Measurements from ENCODE around the gene OR10W1.

DNA sequence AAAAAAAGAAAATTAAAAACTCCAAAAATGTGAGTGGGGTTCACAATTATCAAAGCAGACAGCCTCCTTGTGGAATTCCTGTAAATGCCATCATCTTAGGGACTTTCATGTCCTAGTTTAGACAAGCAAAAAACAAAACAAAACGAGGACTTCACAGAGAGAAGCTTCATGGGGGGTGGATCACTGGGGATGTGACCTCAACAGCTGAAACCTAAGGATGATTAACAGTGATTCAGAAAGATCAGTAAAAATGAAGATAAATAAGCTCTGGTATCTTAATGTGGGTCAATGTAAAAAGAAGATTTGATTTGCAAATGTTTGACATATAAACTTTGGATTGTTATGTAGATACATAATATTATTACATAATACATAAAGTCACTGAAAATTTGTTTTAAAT is 8.1 kb upstream of the OR10W1 start:
- TF ChIP-seq, protein P1, sequence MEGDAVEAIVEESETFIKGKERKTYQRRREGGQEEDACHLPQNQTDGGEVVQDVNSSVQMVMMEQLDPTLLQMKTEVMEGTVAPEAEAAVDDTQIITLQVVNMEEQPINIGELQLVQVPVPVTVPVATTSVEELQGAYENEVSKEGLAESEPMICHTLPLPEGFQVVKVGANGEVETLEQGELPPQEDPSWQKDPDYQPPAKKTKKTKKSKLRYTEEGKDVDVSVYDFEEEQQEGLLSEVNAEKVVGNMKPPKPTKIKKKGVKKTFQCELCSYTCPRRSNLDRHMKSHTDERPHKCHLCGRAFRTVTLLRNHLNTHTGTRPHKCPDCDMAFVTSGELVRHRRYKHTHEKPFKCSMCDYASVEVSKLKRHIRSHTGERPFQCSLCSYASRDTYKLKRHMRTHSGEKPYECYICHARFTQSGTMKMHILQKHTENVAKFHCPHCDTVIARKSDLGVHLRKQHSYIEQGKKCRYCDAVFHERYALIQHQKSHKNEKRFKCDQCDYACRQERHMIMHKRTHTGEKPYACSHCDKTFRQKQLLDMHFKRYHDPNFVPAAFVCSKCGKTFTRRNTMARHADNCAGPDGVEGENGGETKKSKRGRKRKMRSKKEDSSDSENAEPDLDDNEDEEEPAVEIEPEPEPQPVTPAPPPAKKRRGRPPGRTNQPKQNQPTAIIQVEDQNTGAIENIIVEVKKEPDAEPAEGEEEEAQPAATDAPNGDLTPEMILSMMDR (IDR thresholded peaks at IDR 0.05): no peak
- TF ChIP-seq POLR2A (IDR thresholded peaks at IDR 0.05): no peak

Data from ovary (tissue), 3 donors.